Activated T-helper 2 cell treated with anti-CD3 and anti-CD28 coated beads, Interferon-gamma antibody, Interleukin-2, Interleukin-4, amounts not matched to agents 10 μg/mL and 5 μg/mL and 100 μg/mL, durations not matched to agents 14 hours and 24 hours and 36 hours (primary cell): ENCODE measurements around the gene PCCA. TPM values are rescaled to one million over a fixed set of nuclear protein-coding genes. Genes with fewer than 3 reads are reported as not detected.

Experiments
- DNase-seq: peaks from one replicate; pipeline ENCODE4 v3.0.0; 2021; ENCODE audit warnings: low spot score
- H3K27ac Mint-ChIP-seq: one replicate; pipeline ENCODE4 v1.8.0; 2021; ENCODE audit warnings: mixed read lengths
- H3K27me3 Mint-ChIP-seq: one replicate; pipeline ENCODE4 v1.8.0; 2021; ENCODE audit warnings: low read depth, mixed read lengths
- H3K36me3 Mint-ChIP-seq: one replicate; pipeline ENCODE4 v1.8.0; 2021; ENCODE audit warnings: low read depth, mixed read lengths
- H3K4me1 Mint-ChIP-seq: one replicate; pipeline ENCODE4 v1.8.0; 2021; ENCODE audit warnings: low read depth, mixed read lengths
- H3K4me3 Mint-ChIP-seq: one replicate; pipeline ENCODE4 v1.8.0; 2021; ENCODE audit warnings: low read depth, mild to moderate bottlenecking, moderate library complexity, mixed read lengths
- H3K9me3 Mint-ChIP-seq: one replicate; pipeline ENCODE4 v1.8.0; 2021; ENCODE audit warnings: mixed read lengths
- intact Hi-C: fragments of 100-400 bp; cut with micrococcal nuclease; formaldehyde crosslinking; loops from one replicate; pipeline ENCODE4 v1.15.1; 2023
- total RNA-seq: library from RNA; stranded (reverse); gene quantifications from 2 replicates; pipeline ENCODE4 v1.2.3, GENCODE V29; 2022

Gene PCCA, protein sequence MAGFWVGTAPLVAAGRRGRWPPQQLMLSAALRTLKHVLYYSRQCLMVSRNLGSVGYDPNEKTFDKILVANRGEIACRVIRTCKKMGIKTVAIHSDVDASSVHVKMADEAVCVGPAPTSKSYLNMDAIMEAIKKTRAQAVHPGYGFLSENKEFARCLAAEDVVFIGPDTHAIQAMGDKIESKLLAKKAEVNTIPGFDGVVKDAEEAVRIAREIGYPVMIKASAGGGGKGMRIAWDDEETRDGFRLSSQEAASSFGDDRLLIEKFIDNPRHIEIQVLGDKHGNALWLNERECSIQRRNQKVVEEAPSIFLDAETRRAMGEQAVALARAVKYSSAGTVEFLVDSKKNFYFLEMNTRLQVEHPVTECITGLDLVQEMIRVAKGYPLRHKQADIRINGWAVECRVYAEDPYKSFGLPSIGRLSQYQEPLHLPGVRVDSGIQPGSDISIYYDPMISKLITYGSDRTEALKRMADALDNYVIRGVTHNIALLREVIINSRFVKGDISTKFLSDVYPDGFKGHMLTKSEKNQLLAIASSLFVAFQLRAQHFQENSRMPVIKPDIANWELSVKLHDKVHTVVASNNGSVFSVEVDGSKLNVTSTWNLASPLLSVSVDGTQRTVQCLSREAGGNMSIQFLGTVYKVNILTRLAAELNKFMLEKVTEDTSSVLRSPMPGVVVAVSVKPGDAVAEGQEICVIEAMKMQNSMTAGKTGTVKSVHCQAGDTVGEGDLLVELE
- 6.7 and 7.1 TPM in 2 replicates for total RNA-seq

DNA sequence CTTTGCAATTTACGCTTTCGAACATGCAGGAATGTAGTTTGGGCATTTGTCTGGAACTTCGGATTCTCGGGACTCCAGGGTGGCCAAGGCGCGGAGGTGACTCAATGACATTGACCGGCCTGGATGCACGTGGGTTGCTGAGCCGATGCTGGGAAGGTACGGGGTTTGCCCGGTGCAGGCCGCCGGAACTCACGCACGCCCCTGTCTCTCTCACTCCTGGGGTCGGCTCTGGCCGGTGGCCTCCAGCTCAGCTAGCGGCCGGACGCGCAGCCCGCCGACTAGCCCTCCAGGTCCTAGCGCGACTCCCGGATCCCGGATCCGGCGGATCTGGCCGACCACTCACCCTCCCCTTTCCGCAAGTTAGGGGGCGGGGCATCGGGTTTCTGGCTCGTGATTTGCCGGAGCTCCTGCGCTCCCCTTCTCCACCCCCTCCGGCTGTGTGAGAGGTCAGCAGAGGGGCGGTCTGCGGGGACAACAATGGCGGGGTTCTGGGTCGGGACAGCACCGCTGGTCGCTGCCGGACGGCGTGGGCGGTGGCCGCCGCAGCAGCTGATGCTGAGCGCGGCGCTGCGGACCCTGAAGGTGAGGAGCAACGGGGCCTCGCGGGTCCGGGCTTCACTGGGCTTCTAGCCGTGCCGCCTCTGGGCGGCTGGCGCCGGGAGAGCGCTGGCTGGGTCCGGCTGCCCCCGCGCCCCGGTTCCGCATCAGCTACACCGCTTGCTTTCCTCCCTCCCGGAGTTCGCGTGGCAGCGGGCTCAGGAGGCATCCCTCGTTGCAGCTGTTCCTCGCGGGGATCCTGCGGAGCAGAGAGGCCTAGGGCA is at the start of gene PCCA:
Gene PCCA, plus strand, starts transcription at position 450 of the 821 bp plus-strand sequence. Its CDS starts 28 bp downstream, at position 478.
- H3K4me1 Mint-ChIP-seq: peaks cover 16% of the 10 kb centered on the region
- H3K36me3 Mint-ChIP-seq: no peaks in the 10 kb centered on the region
- peak within 1 kb of the TSS; percentile 68 for H3K27ac Mint-ChIP-seq
- intact Hi-C loops: loop anchor here (1.0 to 10.0 kb wide), 4 partner anchors 113 to 417 kb away; no protein-coding TSS in a partner anchor
- H3K9me3 Mint-ChIP-seq: no peaks in the 10 kb centered on the region
- H3K27me3 Mint-ChIP-seq: no peaks in the 10 kb centered on the region
- peak; percentile 69 for DNase-seq
- peak within 1 kb of the TSS; percentile 91 for H3K4me3 Mint-ChIP-seq

DNA sequence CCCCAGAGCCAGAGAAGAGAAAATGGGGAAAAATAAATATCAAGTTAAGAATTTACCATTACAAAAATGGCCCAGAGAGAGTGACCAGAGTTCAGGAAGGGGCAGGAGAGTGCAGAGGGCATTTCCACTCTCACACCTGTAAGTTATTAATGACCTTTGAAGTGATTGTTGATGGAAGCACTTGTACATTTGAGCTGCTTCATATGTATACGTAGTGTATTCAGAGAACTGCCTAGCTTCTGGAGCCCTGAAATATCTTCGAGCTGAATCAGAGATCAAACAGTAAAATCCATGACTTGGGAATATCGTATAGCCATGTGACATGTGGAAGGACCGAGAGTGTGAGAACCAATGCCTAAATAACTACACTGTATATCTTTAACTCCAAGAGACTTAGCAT is 49.2 kb upstream of the PCCA start:
- H3K27me3 Mint-ChIP-seq: peaks cover 3% of the 10 kb centered on the region
- DNase-seq: no peak
- H3K27ac Mint-ChIP-seq: no peak overlapping the region
- H3K9me3 Mint-ChIP-seq: no peaks in the 10 kb centered on the region
- H3K4me3 Mint-ChIP-seq: no peak overlapping the region
- H3K36me3 Mint-ChIP-seq: no peaks in the 10 kb centered on the region
- H3K4me1 Mint-ChIP-seq: no peaks in the 10 kb centered on the region
- intact Hi-C loops: no loop called here

DNA sequence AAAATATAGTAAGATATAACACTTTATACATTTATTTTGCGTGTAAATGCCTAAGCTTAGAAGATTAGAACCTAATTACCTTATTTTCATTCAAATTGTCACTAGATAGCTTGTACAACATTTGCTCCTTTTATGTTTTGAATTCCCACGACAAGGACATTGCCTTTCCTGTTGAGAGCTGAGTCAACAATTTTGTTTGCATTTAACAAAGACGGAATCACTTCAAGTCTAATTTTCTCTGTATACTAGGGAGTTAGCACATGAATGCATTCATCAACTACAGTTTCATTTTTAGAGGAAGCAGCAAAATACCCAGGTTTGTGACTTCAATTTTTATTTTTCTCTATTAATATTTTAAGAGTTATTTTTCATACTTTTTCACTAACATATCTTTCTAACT is 48.7 kb upstream of the PCCA start:
- Mint-ChIP-seq H3K4me1 (no peaks in the 10 kb centered on the region), H3K9me3 (no peaks in the 10 kb centered on the region), H3K4me3 (no peak overlapping the region), H3K36me3 (no peaks in the 10 kb centered on the region), H3K27ac (no peak overlapping the region), H3K27me3 (peaks cover 3% of the 10 kb centered on the region)
- DNase-seq: no peak
- intact Hi-C loops: no loop called here

DNA sequence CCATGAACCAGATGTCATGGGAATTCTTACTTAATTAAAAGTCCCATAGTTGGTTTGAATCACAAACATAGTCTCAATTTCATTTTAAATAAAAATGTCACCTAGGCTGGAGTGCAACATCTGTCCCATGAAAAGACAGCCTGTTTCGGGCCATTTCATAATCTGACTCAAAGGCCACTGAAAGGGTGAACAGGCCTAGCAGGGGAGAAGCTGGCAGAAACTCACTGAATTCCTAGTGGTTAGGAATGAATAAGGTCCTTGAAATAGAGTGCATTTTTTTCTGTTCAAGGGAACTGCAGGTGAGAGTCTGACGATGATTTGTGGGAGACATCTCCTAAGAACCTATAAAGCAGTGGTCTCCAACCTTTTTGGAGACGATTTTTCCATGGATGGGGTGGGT is 44.0 kb upstream of the PCCA start:
- Mint-ChIP-seq H3K27ac (no peak overlapping the region), H3K27me3 (no peaks in the 10 kb centered on the region), H3K9me3 (no peaks in the 10 kb centered on the region), H3K36me3 (no peaks in the 10 kb centered on the region), H3K4me1 (no peaks in the 10 kb centered on the region), H3K4me3 (no peak overlapping the region)
- intact Hi-C loops: no loop called here
- DNase-seq: no peak

DNA sequence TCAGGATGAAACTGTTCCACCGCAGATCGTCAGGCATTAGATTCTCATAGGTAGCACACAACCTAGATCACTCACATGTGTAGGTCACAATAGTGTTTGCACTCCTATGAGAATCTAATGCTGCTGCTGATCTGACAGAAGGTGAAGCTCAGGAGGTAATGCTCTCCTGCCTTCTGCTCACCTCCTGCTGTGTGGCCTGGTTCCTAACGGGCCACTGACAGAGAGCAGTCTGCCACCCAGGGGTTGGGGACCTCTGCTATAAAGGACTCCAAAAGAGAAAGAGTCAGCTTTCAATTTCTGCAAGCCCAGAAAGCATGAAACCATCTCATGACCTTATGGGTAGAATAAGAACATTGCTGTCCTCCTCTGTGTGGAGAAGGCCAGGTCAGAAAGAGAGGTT is 43.5 kb upstream of the PCCA start:
- H3K4me1 Mint-ChIP-seq: no peaks in the 10 kb centered on the region
- intact Hi-C loops: no loop called here

DNA sequence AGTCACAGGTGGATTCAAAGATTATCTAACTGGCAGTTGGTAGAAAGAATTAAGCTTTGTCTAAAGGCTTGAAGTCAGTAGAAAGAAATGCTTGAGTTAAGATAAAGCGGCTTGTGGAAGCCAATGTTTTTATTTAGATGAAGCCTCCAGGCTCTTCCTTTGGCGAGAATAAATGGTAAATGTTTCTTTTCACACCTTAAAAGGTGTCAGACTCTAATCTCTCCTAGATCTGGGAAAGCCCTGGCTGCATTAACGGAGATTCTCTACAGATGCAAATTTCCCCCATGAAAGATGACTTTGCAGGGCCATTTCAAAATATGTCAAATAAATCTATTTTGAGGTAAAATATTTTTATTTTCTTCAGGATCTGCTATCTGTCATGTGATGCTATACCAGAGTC is 37.8 kb upstream of the PCCA start:
- Mint-ChIP-seq H3K9me3 (no peaks in the 10 kb centered on the region), H3K36me3 (no peaks in the 10 kb centered on the region)

More for the DNA sequence above, 43.5 kb upstream of the PCCA start:
- no peaks in the 10 kb centered on the region for H3K9me3 Mint-ChIP-seq
- no peaks in the 10 kb centered on the region for H3K36me3 Mint-ChIP-seq
- H3K4me3 Mint-ChIP-seq: no peak overlapping the region
- H3K27me3 Mint-ChIP-seq: no peaks in the 10 kb centered on the region
- DNase-seq: no peak
- H3K27ac Mint-ChIP-seq: no peak overlapping the region

DNA sequence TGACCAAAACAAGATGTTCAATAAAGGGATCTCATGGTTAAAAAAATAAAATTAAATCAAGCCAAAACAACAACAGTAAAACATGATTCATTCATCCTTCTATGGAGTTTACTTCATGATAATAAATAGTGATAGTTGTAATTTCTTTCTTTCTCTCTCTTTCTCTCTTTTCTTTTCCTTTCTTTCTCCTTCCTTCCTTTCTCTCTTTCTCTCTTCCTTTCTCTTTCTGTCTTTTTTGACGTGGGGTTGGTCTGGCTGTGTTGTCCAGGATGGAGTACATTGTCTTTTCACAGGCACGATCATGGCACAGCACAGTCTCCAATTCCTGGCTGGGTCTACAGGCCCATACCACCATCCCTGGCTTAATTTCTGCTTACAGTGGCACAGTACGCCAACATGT is 29.1 kb upstream of the PCCA start:
- H3K27ac Mint-ChIP-seq: no peak overlapping the region
- intact Hi-C loops: no loop called here
- H3K4me1 Mint-ChIP-seq: no peaks in the 10 kb centered on the region
- peaks cover 22% of the 10 kb centered on the region for H3K9me3 Mint-ChIP-seq
- H3K36me3 Mint-ChIP-seq: no peaks in the 10 kb centered on the region
- peaks cover 3% of the 10 kb centered on the region for H3K27me3 Mint-ChIP-seq
- no peak for DNase-seq
- H3K4me3 Mint-ChIP-seq: no peak overlapping the region

More for the DNA sequence above, 37.8 kb upstream of the PCCA start:
- DNase-seq: no peak
- no peak overlapping the region for H3K4me3 Mint-ChIP-seq
- peaks cover 3% of the 10 kb centered on the region for H3K27me3 Mint-ChIP-seq
- no peak overlapping the region for H3K27ac Mint-ChIP-seq
- H3K4me1 Mint-ChIP-seq: no peaks in the 10 kb centered on the region
- intact Hi-C loops: no loop called here

DNA sequence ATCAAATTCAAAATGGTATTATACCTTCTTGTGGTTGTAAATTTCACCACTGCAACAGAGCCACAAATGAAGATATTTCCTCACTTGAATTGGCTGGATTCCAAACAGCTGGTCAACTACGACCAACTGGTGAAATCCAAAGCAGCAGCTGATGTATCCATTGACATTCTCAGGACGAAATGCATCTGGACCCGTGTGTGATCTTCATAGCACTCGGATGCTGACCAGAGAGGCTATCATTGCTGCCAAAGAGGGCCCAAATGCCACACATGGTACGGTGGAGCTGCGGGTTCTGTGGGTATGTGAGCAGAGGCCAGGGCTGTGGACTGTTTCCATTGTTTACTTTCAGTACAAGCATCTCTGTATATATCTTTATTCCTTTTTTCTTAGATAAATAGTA is 25.6 kb upstream of the PCCA start:
- H3K27ac Mint-ChIP-seq: no peak overlapping the region
- H3K4me3 Mint-ChIP-seq: no peak overlapping the region
- H3K9me3 Mint-ChIP-seq: peaks cover 15% of the 10 kb centered on the region
- intact Hi-C loops: no loop called here
- no peak for DNase-seq
- no peaks in the 10 kb centered on the region for H3K36me3 Mint-ChIP-seq
- no peaks in the 10 kb centered on the region for H3K4me1 Mint-ChIP-seq
- H3K27me3 Mint-ChIP-seq: peaks cover 5% of the 10 kb centered on the region

DNA sequence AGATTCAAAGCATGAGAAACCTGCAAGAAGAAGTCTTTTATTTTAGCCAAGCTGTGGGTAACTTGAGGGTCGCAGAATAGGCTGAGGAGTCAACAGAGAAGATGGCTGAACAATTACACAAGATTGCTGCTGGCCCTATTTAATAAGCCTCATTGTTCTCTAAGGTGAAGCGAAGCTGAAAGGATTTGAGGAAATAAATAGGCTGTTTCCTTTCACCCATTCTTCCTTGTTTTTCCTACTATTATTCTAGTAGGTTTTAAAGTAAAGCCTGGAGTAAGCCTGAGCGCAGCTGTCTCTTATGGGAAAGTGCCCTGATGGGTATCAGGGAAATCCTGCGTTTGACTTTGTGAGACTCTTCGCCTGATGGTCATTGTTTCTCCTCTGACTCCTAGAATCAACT is 25.0 kb upstream of the PCCA start:
- H3K27ac Mint-ChIP-seq: no peak overlapping the region
- intact Hi-C loops: no loop called here

DNA sequence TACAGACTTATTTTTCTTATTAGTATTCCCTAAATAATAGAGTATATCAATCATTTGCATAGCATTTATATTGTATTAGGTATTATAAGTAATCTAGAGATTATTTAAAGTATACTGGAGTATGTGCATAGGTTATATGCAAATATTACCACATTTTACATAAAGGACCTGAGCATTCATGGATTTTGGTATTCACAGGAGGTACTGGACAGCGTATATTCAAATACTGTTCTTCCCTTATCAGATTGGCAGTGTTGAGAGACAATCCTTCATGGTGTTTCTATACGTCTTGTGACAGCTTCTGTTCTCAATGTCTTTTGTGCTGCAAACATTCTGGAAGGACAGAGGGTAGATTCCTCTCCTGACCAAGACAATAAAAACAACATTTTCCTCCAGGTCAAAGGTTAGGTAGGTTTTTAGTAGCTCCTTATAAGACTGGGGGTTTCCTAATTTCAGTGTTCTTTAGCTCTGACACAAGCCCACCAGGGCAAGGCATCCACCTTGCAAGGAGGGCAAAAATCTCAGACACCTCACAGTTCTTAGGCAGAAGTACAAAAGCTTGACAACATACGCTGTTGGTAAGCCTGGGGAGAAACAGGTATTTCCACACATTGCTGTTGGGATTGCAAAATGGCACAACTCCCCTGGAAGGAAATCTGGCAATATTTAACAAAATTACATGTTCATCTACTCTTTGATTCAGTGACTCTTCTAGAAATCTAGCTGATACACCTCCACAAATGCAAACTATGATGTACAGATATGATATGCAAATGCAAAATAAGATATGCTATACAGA is 20.6 kb upstream of the PCCA start:
- DNase-seq: no peak
- Mint-ChIP-seq H3K4me1 (no peaks in the 10 kb centered on the region), H3K27ac (no peak overlapping the region), H3K9me3 (no peaks in the 10 kb centered on the region), H3K27me3 (peaks cover 10% of the 10 kb centered on the region), H3K36me3 (no peaks in the 10 kb centered on the region), H3K4me3 (no peak overlapping the region)
- intact Hi-C loops: no loop called here

More for the DNA sequence above, 25.0 kb upstream of the PCCA start:
- DNase-seq: no peak
- Mint-ChIP-seq H3K9me3 (peaks cover 9% of the 10 kb centered on the region), H3K4me1 (no peaks in the 10 kb centered on the region), H3K36me3 (no peaks in the 10 kb centered on the region), H3K27me3 (peaks cover 6% of the 10 kb centered on the region), H3K4me3 (no peak overlapping the region)

DNA sequence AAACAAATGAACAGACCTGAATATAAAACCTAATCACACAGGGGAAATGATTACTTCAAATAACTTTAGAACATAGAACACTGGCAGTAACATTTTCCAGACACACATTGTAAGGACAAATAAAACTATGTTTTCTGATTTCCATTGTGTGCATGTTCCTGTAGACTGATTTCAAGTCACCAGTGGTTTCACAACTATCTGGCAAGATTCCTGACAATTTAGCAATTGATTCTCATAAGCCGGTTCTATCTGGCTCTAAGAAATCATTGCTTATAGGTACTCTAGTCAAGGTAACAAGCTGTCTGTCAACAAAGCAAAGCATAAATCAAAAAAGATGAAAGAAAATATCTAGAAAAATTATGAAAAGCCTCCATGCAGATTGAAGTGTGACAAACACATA is 19.6 kb upstream of the PCCA start:
- H3K27me3 Mint-ChIP-seq: peaks cover 10% of the 10 kb centered on the region
- no peak overlapping the region for H3K27ac Mint-ChIP-seq
- H3K4me1 Mint-ChIP-seq: no peaks in the 10 kb centered on the region
- H3K4me3 Mint-ChIP-seq: no peak overlapping the region
- no peaks in the 10 kb centered on the region for H3K36me3 Mint-ChIP-seq
- no peak for DNase-seq
- no peaks in the 10 kb centered on the region for H3K9me3 Mint-ChIP-seq
- intact Hi-C loops: no loop called here
